GM21737 (cell line): ENCODE measurements around the gene EMC9.

Source experiments
- ATAC-seq: cut with Tn5 transposase; IDR thresholded peaks from one replicate; pipeline ENCODE4 v1.9.1; 2021; ENCODE audit warnings: mild to moderate bottlenecking, moderate library complexity; ENCODE audit not compliant: unreplicated experiment

EMC9 gene

DNA sequence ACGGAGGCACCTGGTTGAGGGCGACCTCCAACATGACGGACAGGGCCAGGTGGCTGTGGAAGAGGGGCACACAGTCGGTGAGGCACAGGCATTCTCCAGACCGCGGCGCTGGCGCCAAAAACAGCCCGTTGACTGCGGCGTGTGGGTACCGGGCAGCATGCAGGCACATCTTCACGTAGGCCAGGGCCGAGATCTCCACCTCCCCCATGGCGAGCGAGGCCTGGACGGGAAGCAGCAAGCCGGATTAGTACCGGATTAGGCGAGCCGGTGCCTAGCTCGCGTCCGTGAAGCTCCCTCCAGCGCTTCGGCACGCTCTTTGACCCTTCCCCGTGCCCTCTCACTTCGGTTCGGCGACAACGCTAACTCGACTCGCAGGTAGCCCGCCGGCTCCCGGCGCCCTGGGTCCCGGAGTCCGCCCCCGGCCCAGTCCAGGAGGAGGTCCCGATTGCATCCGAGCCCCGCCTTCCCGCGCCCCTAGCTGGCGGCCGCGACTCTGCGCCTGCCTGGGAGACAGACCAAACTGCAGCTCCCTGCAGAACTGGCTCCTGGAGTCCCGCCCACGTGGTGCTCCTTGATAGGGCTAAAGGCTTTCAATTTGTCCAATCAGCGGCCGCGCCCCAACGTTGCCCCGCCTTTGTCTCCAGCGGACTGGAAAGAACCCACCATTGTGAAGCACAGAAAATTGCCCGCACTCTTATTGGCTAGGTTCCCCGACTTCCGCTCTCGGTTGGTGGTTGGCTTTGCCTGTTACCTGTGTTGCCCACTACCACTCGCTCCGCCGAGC, at the start of gene EMC9:
Gene EMC9, minus strand, starts transcription at position 495 of the 784 bp plus-strand sequence. Its CDS starts 287 bp downstream, at position 208.
- ATAC-seq = peak; percentile 80

DNA sequence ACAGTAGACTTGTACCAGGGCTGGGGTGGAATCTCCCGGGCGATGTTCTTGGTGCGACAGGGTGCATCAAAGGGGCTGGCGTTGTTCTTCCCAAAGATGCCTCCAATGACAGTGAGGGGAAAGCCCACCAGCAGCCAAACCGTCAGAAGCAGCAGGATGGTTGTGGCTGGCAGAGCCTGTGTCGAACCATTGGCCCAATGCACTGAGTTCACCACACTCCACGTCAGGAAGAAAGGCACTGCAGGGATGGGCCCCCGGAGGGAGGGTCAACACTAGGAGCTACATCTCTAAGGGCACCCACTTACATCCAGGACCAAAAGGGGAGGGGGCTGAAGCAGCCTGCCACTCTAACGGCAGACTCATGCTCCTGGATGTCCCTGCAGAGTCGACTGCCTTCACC, 49.0 kb upstream of the EMC9 start:
- ATAC-seq = no peak

GRCh38 chr14:24189460-24189859, 48.1 kb upstream of the EMC9 start:
- ATAC-seq = no peak

GRCh38 chr14:24189059-24189375, 47.6 kb upstream of the EMC9 start:
- no peak for ATAC-seq

- ATAC-seq = peak; percentile 79
Observed at GRCh38 chr14:24188251-24189058, 47.1 kb upstream of the EMC9 start, which contains the start of gene IPO4. Gene IPO4, minus strand, starts transcription at chr14:24188816. Its CDS starts 29 bp downstream, at chr14:24188787.

- no peak for ATAC-seq
Observed at GRCh38 chr14:24187539-24187915, 46.1 kb upstream of the EMC9 start.

GRCh38 chr14:24186831-24187538, 45.6 kb upstream of the EMC9 start:
- ATAC-seq = no peak

GRCh38 chr14:24185741-24186140, 44.4 kb upstream of the EMC9 start:
- no peak for ATAC-seq

- no peak for ATAC-seq
Observed at GRCh38 chr14:24185026-24185425, 43.6 kb upstream of the EMC9 start.

GRCh38 chr14:24184104-24184970, 42.9 kb upstream of the EMC9 start:
- no peak for ATAC-seq

DNA sequence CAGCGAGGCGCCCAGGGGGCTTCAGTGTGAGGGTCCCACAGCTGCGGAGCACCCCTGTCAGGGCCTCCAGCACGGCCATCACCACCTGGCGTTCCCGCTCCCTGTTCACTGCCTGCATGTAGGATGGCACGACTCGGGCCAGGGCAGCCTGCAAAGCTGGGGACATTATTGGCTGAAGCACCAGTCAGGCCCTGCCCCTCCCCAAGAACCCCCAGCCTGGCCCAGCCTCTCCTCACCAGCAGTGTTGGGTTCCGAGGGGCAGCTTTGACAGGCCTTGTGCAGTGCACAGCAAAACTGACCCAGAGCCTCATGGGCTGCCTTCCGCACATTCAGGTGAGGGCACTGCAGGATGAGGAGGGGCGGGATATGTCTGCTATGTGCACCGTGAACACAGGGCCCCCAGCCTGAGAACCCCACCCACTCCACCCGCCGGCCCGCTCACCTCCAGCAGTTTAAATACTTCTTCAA, 41.7 kb upstream of the EMC9 start:
- ATAC-seq = no peak

GRCh38 chr14:24182110-24182882, 40.9 kb upstream of the EMC9 start:
- no peak for ATAC-seq

DNA sequence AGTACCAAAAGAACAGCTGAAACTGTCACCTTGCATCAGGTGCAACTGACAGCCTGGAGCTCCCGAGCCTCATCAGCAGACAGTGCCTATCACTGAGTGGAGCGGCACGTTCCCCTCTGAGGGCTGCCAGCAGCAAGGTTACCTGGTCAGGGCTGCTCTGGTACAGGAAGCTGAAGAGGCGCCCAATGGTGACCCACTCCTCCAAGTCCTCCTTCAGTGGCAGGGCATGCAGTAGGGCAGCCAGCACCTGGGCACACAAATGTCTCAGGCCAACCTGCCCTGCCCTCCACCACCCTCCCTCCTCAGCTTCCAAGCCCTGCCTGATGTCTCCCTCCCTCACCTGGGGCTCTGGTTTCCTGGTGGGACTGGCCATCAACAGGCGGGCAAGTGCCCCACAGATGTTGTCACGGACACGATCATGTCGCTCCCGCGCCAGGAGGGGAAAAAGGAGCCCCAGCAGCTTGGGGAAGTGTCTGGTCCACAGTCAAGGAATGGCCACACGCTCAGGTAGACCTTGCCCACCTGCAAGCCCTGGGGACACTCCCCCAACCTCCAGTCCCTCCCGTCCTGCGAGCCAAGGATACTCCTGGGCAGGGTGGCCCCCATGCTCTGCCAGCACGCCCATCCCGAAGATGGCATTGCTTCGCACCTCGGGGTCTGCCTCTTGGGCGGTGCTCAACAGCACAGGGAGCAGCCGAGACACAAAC, 40.1 kb upstream of the EMC9 start:
- no peak for ATAC-seq

GRCh38 chr14:24179961-24180796, 38.8 kb upstream of the EMC9 start:
- no peak for ATAC-seq

DNA sequence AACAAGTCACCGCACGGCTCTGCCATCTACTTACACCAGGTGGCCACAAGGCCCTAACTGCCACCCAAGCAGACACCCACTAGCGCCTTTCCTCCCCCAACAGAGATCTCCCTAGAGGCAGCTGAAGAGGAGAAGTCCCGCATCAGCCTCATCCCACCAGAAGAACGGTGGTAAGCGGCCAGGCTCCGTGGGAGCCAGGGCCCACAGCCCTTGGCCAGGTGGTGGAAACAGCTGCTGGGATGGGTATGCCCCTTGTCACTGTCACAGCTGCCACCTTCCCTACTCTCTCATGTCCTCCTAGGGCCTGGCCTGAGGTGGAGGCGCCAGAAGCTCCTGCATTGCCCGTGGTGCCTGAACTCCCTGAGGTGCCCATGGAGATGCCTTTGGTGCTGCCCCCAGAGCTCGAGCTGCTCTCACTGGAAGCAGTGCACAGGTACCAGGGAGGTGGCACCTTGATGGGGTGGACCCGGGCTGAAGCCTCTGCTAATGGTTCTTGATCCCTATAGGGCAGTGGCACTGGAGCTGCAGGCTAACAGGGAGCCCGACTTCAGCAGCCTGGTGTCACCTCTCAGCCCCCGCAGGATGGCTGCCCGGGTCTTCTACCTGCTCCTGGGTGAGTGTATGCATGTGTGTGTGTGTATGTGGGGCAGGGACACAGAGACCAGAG, 38.0 kb upstream of the EMC9 start:
- no peak for ATAC-seq

GRCh38 chr14:24178399-24179178, 37.2 kb upstream of the EMC9 start:
- no peak for ATAC-seq

GRCh38 chr14:24177891-24178290, 36.5 kb upstream of the EMC9 start:
- ATAC-seq = no peak
